GM21528 (cell line): ENCODE data around the gene PLIN3.
"Not testable (repeated sequence)": the region's sequence is repeated elsewhere in the genome, so short reads cannot be mapped to it uniquely, and the experiment has no call there.

Source experiments
- ATAC-seq: cut with Tn5 transposase; IDR thresholded peaks from one replicate; pipeline ENCODE4 v1.9.1; 2021; ENCODE audit warnings: mild to moderate bottlenecking, moderate library complexity; ENCODE audit not compliant: unreplicated experiment, low FRiP score

The PLIN3 gene

DNA sequence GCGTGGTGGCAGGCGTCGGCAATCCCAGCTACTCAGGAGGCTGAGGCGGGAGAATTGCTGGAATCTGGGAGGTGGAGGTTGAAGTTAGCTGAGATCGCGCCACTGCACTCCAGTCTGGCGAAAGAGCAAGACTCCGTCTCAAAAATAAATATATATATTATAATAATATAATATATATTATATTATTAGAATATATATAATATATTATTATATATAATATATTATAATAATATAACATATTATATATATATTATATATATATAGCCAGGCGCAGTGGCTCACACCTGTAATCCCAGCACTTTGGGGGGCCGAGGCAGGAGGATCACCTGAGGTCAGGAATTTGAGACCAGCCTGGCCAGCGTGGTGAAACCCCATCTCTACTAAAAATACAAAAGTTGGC is 25.5 kb upstream of the PLIN3 start:
- not testable (repeated sequence) for ATAC-seq

DNA sequence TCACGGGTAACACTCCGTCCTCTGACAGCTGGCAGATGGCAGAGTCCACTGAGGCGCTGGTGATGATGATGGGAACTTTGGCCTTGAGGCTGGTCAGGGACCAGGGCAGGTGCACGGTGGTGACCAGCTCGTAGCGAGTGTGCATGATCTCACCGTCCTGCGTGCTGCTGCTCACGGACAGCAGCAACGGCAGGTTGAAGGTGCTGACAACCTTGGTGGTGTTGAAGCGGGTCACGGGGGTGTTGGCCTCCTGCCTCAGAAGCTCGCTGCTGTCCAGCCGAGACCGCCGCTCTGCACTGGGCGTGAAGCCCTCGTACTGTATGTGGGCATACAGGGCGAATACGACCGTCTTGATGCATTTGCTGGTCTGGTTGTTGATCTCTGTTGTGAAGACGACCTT is 23.6 kb upstream of the PLIN3 start:
- ATAC-seq: no peak

DNA sequence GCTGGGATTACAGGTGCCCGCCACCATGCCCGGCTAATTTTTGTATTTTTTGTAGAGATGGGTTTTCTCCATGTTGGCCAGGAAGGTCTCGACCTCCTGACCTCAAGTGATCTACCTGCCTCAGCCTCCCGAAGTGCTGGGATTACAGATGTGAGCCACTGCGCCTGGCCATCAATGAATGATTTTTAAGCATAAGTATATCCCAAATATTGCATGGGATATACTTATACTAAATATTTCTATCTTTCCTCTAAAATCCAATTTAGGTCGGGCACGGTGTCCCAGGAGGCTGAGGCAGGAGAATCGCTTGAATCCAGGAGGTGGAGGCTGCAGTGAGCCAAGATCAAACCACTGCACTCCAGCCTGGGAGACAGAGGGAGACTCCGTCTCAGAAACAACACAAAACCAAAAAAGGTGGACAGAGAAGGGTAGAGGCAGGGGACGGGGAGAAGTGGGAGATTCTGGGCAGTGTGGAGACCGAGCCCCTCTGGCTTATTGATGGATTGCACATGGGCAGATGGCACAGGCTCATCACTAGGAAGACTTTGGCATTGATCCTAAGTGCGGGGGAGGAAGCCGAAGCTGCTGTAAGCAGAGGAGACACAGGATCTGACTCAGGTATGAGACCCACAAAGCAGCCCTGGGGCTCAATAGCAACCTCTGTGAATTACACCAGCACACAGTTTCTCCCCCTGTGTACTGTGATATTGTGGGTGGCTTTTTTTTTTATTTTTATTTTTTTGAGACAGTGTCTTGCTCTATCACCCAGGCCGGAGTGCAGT is 21.8 kb upstream of the PLIN3 start:
- ATAC-seq: no peak

DNA sequence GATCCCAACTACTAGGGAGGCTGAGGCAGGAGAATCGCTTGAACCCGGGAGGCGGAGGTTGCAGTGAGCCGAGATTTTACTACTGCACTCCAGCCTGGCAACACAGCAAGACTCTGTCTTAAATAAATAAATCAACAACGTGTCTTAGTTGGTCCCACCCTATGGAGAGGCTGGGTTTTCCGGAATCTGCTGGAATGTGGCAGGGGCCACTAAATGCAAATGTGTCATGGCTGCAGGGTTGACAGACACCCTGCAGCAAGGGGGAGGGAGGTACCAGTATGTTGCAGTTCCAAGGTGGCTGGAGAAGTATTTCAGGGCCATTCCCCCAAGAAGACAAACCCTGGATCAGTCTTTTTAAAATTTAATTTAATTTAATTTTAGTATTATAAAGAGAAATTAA is 20.3 kb upstream of the PLIN3 start:
- ATAC-seq: not testable (repeated sequence)

GRCh38 chr19:4884993-4885392 is 17.5 kb upstream of the PLIN3 start:
- not testable (repeated sequence) for ATAC-seq

DNA sequence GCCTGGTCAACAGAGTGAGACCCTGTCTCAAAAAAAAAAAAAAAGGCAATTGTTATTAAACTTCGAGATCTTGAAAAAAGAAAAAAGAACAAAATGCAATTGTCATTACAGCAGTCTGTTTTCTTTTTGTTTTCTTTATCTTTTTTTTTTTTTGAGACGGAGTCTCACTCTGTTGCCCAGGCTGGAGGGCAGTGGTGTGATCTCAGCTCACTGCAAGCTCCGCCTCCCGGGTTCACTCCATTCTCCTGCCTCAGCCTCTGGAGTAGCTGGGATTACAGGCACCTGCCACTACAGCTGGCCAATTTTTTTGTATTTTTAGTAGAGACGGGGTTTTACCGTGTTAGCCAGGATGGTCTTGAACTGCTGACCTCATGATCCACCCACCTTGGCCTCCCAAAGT is 15.4 kb upstream of the PLIN3 start:
- ATAC-seq: not testable (repeated sequence)

GRCh38 chr19:4879041-4879440 is 11.6 kb upstream of the PLIN3 start:
- ATAC-seq: no peak

DNA sequence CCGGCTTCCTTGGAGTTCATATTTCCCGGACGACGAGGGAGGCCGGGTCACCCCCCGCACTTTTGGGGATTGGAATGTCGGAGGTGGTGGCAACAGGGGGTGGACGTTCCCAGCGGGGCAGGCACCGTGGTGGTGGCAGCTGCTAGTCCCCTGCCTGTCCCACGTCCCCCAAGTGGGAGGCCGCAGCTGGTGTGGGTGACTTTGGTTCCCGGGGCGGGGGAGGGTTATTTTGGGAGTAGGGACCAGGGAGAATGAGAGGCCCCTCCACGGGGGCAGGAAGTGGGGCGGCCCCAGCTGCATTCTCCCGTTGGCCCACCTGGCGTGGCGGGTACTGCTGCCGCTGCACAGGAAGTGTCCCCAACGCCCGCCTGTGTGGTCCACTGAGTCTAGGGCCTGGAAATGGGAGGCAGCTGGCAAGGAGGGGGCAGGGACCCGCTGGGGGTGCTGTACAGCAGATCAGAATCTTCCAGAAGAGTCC is 11.1 kb upstream of the PLIN3 start:
- ATAC-seq: no peak

GRCh38 chr19:4877753-4878490 is 10.5 kb upstream of the PLIN3 start:
- no peak for ATAC-seq

DNA sequence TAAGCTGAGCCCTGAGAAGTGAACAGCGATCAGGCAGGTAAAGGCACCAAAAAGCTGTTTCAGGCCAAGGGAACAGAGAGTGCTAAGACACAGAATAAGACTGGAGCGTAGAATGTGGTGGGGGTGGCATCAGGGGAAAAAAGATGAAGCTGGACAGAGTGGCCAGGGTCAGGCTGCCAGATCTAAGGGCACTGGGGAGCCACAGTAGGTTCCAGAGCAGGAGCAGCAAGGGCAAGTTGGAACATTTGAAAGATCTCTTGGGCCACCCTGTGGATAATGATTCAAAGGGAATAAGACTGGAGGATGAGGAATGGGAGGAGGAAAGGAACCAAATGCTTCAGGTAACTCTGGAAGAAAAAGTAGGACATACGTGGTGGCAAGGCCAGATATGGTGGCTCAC is 6.5 kb upstream of the PLIN3 start:
- no peak for ATAC-seq

- ATAC-seq: no peak
Measured at GRCh38 chr19:4871711-4872110, 4.2 kb upstream of the PLIN3 start.

DNA sequence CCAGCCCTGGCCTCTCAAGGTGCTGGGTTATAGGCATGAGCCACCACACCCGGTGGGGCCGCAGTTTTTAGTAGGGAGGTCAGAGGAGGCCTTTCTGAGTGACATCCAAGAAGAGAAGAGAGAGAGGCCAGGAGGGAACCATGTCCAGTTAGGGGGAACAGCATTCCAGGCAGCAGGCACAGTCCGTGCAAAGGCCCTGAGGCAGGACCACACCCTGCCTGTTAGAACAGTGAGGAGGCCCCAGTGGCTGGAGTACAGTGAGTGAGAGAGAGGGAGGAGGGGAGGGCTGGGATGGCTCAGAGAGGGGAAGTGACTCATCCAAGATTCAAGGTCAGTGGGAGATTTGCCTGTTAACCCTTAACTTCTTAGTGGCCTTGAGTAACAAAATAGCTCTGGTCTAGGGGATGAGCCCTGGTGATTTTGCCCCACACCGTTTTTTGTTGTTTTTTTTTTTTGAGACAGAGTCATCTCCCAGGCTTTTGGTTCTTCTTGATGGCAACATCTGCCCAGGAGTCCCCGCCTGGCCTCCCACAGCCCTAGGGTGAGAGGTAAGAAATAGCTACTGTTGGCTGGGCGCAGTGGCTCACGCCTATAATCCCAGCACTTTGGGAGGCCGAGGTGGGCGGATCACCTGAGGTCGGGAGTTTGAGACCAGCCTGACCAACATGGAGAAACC is 2.7 kb upstream of the PLIN3 start:
- no peak for ATAC-seq

- no peak for ATAC-seq
Measured at GRCh38 chr19:4868286-4868834, 893 bp upstream of the PLIN3 start.

DNA sequence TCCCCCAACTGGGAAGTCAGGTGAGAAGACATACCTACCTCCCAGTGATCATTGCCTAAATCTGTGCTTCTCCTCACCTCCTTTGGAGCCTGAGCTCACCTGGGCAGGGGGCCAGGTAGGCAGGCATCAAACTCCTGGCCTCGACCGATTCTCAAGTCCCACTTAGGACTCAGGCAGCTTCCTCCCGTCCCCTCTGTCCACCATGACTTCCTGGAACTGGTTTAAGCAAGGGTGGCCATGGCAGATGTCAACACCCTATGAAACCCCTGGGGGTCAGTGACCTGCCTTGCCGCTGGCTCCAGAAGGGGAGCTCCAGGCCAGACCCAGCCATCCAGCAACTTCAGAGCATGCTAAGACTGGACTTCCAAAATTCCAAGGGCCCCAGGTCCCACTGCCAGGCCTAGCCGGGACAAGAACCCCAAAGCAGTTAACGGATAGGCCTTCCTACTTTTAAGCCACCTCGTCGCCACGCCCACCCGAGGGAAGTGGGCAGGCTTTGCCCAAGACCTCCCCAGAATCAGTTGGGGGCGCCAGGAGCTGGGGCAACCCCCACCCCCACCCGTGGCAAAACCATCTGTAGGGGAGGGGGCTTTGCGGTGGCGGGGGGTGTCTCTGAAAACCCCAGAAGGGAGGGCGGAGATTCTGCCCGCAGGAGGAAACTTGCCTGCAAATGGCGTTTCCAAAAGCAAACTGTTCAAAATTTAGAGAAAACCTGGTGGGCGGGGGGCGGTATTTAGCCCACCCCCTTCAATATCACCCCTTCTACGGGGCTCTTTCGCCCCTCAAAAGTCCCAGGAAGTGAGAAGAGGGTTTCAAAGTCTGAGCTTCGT is 657 bp downstream of the PLIN3 start:
- no peak for ATAC-seq

DNA sequence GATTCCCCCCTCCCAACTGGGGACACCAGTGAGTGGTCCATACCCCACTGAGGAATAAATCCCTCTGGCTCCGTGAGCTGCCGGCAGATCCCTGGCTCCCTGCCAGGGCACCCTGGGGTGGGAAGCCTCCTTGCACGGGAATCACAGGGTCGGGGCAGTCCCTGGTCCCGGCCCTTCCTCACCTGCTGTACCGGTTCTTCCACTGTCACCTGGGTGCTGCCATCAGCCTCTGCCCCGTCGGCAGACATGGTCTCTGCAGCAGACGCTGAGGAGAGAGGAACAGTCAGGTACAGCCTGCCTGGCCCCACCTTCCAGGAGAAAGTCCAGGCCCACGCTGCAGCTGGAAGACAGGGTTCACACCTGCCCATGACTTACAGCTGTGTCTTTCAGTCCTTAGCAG is 6.3 kb downstream of the PLIN3 start:
- no peak for ATAC-seq

- ATAC-seq: no peak
Measured at GRCh38 chr19:4859697-4860096, 7.8 kb downstream of the PLIN3 start.

DNA sequence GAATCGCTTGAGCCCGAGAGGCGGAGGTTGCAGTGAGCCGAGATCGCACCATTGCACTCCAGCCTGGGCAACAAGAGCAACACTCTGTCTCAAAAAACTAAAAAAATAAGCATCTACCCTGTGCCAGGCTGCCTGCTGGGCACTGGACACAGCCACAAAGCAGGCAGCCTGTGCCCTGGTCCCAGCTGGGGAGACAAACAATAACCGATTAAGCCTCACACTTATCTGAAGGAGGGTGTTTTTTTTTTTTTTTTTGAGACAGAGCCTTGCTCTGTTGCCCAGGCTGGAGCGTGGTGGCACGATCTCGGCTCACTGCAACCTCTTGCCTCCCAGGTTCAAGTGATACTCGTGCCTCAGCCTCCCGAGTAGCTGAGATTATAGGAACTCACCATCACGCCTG is 11.0 kb downstream of the PLIN3 start:
- not testable (repeated sequence) for ATAC-seq

DNA sequence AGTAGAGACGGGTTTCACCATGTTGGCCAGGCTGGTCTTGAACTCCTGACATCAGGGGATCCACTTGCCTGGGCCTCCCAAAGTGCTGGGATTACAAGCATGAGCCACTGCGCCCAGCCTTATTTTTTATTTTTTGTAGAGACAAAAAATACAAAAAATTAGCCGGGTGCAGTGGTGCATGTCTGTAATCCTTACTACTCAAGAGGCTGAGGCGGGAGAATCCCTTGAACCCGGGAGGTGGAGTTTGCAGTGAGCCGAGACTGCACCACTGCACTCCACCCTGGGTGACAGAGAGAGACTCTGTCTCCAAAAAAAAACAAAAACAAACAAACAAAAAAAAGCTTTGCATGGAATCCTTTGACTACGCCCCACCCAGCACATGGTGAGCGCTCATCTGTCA is 14.0 kb downstream of the PLIN3 start:
- ATAC-seq: not testable (repeated sequence)

DNA sequence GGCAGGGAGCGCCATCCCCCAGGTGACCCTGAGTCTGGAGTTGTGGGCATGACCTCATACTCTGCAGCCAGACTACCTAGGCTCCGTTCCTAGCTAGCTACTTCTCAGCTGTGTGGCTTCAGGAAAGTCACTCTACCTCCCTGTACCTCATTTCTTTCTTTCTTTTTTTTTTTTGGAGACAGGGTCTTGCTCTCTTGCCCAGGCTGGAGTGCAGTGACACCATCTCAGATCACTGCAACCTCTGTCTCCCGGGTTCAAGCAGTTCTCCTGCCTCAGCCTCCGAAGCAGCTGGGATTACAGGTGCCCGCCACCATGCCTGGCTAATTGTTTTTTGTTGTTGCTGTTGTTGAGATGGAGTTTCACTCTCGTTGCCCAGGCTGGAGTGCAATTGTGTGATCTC is 15.0 kb downstream of the PLIN3 start:
- no peak for ATAC-seq
